DND-41 (cell line): ENCODE data around the gene SARM1.

Experiments
- ATAC-seq: fragments of 200-7000 bp; cut with Tn5 transposase; 3 replicates; pipeline ENCODE4 v1.9.1; 2021; ENCODE audit warnings: low read depth; ENCODE audit not compliant: insufficient read depth
- DNase-seq: peaks from one replicate; pipeline ENCODE4 v3.0.0-alpha.2; 2020
- H2AFZ ChIP-seq: 2 replicates; pipeline ENCODE4 v1.6.0; 2012; ENCODE audit warnings: low read depth, low read length
- H3K27ac ChIP-seq: 2 replicates; pipeline ENCODE4 v1.5.1; 2012; ENCODE audit warnings: low read length, inconsistent platforms
- H3K27me3 ChIP-seq: fragments of 200-600 bp; sonication (generic); 2 replicates; pipeline ENCODE4 v1.6.0; 2012; ENCODE audit warnings: low read length, mild to moderate bottlenecking, inconsistent platforms; ENCODE audit not compliant: insufficient read depth, poor library complexity
- H3K36me3 ChIP-seq: 2 replicates; pipeline ENCODE4 v1.5.1; 2012; ENCODE audit warnings: low read length, inconsistent platforms; ENCODE audit not compliant: insufficient read depth
- H3K4me1 ChIP-seq: 2 replicates; pipeline ENCODE4 v1.5.1; 2012; ENCODE audit warnings: mild to moderate bottlenecking, low read length; ENCODE audit not compliant: insufficient read depth
- H3K4me2 ChIP-seq: 2 replicates; pipeline ENCODE4 v1.6.0; 2012; ENCODE audit warnings: mild to moderate bottlenecking, moderate library complexity, low read length, inconsistent platforms; ENCODE audit not compliant: insufficient read depth
- H3K4me3 ChIP-seq, 2 experiments: fragments of 200-600 bp in 1 of 2; shearing (Covaris generic) in 1 of 2; 2 replicates each; pipeline ENCODE4 v1.5.1; 2012 to 2016; ENCODE audit warnings: inconsistent platforms in 2 of 2, low read length in 2 of 2, mild to moderate bottlenecking in 2 of 2, low read depth in 1 of 2, moderate library complexity in 1 of 2
- H3K79me2 ChIP-seq: 2 replicates; pipeline ENCODE4 v1.6.0; 2012; ENCODE audit warnings: low read length, inconsistent platforms; ENCODE audit not compliant: insufficient read depth
- H3K9ac ChIP-seq: 2 replicates; pipeline ENCODE4 v1.6.0; 2012; ENCODE audit warnings: low read depth, mild to moderate bottlenecking, inconsistent platforms, low read length, moderate library complexity
- H3K9me3 ChIP-seq: 2 replicates; pipeline ENCODE4 v1.5.1; 2012; ENCODE audit warnings: low read length, moderate library complexity, mild to moderate bottlenecking, inconsistent platforms; ENCODE audit not compliant: insufficient read depth, severe bottlenecking
- H4K20me1 ChIP-seq: 2 replicates; pipeline ENCODE4 v1.6.0; 2012; ENCODE audit warnings: low read length; ENCODE audit not compliant: insufficient read depth
- EZH2 ChIP-seq: IDR thresholded peaks from 3 replicates; pipeline ENCODE4 v1.6.1; 2012; ENCODE audit warnings: borderline replicate concordance, low read depth, mild to moderate bottlenecking, moderate library complexity, low read length, inconsistent platforms; ENCODE audit not compliant: severe bottlenecking
- TF ChIP-seq, protein P1 (sequence below): IDR thresholded peaks from 2 replicates; pipeline ENCODE4 v1.5.1; 2012; ENCODE audit warnings: borderline replicate concordance, low read length, moderate library complexity, mild to moderate bottlenecking; ENCODE audit not compliant: poor library complexity, severe bottlenecking; ENCODE audit errors: extremely low read depth

The SARM1 gene

DNA sequence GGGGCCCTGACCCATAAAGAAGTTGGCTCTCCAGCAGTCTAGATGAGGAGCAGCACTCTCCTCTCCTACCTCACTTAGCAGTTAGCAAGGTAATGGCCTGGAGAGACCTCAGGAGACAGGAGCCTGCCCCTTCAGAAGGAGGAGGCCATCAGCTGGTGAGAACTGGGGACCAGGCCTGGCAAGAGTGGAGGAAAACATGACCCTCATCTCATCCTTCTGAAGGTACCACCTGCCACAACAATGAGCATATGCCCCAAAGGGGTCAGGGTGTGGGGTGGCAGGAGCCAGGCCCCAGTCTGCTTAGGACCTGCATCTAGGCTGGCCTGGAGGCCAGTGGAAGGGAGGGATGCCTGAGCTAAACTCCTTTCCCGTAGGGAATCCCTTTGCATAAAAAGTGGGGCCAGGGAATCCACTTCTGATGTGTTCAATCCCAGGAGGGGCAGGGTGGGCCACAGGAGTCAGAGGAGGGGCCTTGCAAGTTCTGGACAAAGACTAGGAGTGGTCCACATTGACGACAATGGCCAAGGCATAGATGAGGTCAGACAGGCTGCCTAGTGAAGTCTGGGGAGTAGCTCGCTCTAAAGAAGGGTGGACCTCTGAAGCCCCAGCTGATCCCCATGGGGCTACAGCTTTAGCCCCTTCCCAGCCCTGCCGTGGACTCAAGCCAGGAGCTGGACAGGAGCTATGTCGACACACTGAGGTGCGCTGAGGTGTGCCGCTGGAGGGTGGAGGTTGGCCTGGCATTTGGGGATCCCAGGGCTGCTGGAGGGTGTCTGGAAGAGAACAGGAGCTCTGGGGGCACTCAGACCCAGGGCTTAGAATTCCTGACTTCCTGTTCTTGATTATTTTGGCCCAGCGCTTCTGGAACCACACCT, 7.5 kb upstream of the SARM1 start:
- Histone ChIP-seq H3K4me2 (no peak overlapping the region), H3K4me3 (no peak overlapping the region), H3K27ac (no peak overlapping the region), H3K79me2 (peaks cover 3% of the 10 kb centered on the region; the same call in 1 of the 2 replicates), H4K20me1 (peaks cover 4% of the 10 kb centered on the region; the same call in 1 of the 2 replicates), H3K9ac (no peak overlapping the region), H3K4me1 (peaks cover 3% of the 10 kb centered on the region; the same call in 1 of the 2 replicates), H3K9me3 (no peaks in the 10 kb centered on the region), H3K36me3 (peaks cover 37% of the 10 kb centered on the region), H2AFZ (no peak overlapping the region), H3K27me3 (no peaks in the 10 kb centered on the region)
- TF ChIP-seq EZH2: no peak
- TF ChIP-seq, protein P1, sequence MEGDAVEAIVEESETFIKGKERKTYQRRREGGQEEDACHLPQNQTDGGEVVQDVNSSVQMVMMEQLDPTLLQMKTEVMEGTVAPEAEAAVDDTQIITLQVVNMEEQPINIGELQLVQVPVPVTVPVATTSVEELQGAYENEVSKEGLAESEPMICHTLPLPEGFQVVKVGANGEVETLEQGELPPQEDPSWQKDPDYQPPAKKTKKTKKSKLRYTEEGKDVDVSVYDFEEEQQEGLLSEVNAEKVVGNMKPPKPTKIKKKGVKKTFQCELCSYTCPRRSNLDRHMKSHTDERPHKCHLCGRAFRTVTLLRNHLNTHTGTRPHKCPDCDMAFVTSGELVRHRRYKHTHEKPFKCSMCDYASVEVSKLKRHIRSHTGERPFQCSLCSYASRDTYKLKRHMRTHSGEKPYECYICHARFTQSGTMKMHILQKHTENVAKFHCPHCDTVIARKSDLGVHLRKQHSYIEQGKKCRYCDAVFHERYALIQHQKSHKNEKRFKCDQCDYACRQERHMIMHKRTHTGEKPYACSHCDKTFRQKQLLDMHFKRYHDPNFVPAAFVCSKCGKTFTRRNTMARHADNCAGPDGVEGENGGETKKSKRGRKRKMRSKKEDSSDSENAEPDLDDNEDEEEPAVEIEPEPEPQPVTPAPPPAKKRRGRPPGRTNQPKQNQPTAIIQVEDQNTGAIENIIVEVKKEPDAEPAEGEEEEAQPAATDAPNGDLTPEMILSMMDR: no peak
- DNase-seq: no peak
- no peak for ATAC-seq

DNA sequence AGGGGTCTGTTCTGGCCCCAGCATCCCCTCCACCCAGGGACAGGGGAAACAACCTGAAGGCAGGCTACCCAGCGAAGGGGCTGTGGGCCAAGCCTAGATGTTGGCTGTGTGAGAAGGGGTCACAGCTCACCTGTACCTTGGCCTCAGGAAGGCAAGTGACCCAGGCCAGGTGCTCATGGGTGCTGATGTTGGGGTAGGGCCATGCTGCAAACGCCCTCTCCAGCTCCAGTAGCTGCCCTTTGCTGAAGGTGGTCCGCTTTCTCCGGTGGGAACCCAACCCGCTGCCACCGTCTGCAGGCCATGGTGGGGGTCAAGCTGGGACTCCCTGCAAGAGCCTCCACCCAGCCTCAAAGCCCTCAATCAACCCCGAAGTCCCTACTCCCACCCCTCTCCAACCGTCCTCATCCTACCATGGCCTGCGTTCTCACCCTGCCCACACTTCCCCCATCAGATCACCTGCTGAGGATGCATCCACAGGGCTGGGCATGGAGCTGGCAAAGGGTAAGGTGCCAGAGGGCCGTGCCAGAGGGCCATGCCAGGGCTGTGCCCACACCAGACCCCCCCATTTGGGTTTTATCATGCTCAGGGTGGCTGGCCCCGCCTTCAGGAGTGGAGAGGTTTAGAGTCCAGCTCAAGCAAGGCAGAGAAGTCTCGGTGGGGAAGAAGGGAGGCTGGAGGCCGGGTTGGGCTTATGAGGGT, 6.7 kb upstream of the SARM1 start, which contains the start of gene SEBOX:
Gene SEBOX, minus strand, starts transcription at position 535 of the 699 bp plus-strand sequence. Its CDS starts 48 bp downstream, at position 487.
- no peak for TF ChIP-seq EZH2
- TF ChIP-seq, protein P1: no peak
- no peak within 1 kb of the TSS for H3K4me2 ChIP-seq
- no peaks in the 10 kb centered on the region for H3K9me3 ChIP-seq
- peaks cover 31% of the 10 kb centered on the region for H3K36me3 ChIP-seq
- no peak for DNase-seq
- no peak within 1 kb of the TSS for H3K27ac ChIP-seq
- H3K9ac ChIP-seq: no peak within 1 kb of the TSS
- H4K20me1 ChIP-seq: peaks cover 4% of the 10 kb centered on the region; the same call in 1 of the 2 replicates
- H3K4me1 ChIP-seq: no peaks in the 10 kb centered on the region
- H3K79me2 ChIP-seq: no peaks in the 10 kb centered on the region
- no peaks in the 10 kb centered on the region for H3K27me3 ChIP-seq
- no peak for ATAC-seq
- no peak within 1 kb of the TSS for H3K4me3 ChIP-seq
- H2AFZ ChIP-seq: no peak within 1 kb of the TSS

DNA sequence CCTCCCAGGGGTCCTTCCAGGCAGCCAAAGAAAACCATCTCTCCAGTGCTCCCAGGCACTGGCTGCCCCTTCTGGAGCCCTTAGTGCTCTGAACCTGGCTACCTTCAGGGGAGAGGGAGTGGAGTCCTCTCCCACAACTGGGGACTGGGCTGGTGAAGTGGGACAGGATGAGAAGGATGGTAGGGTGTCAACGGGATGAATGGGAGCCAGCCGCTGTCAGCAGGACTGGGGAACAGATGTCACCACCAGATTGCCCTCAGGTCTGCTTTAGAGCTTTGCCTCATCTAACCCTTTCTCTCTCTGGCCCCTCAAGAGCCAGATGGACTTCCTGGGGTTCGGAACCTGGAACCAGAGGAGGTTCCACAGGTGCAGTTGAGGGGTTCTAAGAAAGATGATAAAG, 6.0 kb upstream of the SARM1 start:
- Histone ChIP-seq H3K79me2 (no peaks in the 10 kb centered on the region), H3K9me3 (no peaks in the 10 kb centered on the region), H3K4me3 (no peak overlapping the region), H3K9ac (no peak overlapping the region), H3K4me2 (no peak overlapping the region), H3K36me3 (peaks cover 25% of the 10 kb centered on the region), H4K20me1 (peaks cover 4% of the 10 kb centered on the region), H3K27ac (no peak overlapping the region), H3K4me1 (no peaks in the 10 kb centered on the region), H3K27me3 (no peaks in the 10 kb centered on the region), H2AFZ (no peak overlapping the region)
- TF ChIP-seq, protein P1: no peak
- TF ChIP-seq EZH2: no peak
- ATAC-seq (no peak), DNase-seq (no peak)
